NCI-H2227 treated with DMSO at 0.1 percent for 48 hours (cell line): ENCODE data around the gene BCAS4.

Source experiments
- DNase-seq: peaks from one replicate; lab custom pipeline; 2025; lab: John Stamatoyannopoulos, UW

BCAS4 gene

GRCh38 chr20:50855498-50856474 lies 60.9 kb downstream of the BCAS4 start:
- no peak for DNase-seq

DNA sequence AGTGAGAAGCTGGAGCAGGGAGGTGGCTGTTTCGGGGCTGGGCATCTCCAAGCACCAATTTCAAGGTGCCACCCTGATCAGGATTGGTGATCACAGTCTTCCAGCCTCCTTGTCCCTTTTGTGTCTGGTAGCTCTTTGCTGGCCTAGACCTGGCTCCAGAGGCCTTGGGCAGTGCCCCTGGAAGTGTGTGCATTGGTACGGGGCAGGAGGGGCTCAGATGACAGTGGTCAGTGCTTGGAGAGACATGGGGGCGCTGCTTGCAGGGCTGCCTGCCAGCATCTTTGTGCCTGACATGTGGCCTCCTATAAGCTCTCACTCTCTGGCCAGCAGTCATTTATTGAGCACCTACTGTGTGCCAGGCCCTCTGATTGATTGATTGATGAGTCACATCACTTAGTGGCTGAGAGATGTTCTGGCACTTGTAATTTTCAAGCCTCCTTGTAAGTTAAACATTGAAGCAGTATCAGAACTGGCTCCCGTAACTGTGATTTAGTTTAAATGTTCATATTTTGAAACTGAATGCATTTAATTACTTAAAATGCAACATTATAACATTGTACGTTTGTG lies 61.7 kb downstream of the BCAS4 start:
- DNase-seq = no peak

- no peak for DNase-seq
Observed at GRCh38 chr20:50857348-50857747, 62.5 kb downstream of the BCAS4 start.

- no peak for DNase-seq
Observed at GRCh38 chr20:50858525-50858924, 63.7 kb downstream of the BCAS4 start.

- DNase-seq = no peak
Observed at GRCh38 chr20:50859161-50859560, 64.3 kb downstream of the BCAS4 start.

DNA sequence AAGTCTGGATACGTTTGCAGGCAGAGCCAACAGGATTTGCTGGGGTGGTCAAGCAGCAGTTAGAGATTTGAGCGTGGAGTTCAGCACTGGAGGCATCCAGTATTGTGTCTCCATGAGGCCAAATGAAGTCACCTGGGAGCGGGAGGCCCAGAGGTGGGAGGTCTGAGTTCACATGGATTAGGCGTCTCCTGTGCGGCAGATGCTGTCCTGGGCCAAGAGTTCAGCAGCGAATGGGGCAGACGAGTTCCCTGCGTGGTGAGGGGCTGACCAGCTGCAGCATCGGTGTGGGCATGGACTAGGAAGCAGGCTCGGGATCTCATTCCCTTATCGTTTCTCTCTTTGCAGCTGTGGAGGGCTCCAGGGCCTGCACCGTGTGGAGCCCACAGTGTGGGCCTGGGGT lies 66.2 kb downstream of the BCAS4 start:
- no peak for DNase-seq

- DNase-seq = no peak
Observed at GRCh38 chr20:50862546-50862945, 67.7 kb downstream of the BCAS4 start.

- DNase-seq = no peak
Observed at GRCh38 chr20:50865114-50865513, 70.3 kb downstream of the BCAS4 start.

- no peak for DNase-seq
Observed at GRCh38 chr20:50865591-50865990, 70.7 kb downstream of the BCAS4 start.

GRCh38 chr20:50866036-50866685 lies 71.3 kb downstream of the BCAS4 start:
- no peak for DNase-seq

DNA sequence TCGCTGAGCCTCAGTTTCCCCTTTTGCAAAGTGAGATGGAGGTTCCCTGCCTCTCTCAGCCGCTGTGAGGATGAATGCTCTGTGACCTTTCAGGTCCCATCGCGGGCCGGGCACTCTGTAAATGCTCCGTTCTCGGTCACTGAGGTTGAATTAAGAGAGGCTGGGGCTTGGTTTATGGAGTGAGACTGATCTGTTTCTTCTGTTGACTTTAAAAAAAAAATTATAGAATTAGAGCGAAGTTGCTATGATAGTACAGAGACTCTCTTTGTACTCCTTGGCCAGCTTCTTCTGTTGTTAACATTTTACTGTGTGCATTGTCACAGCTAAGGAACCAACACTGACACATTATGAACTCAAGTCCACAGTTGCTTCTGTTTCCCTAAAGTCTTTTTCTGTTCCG lies 72.0 kb downstream of the BCAS4 start:
- no peak for DNase-seq

- DNase-seq = no peak
Observed at GRCh38 chr20:50867805-50868204, 72.9 kb downstream of the BCAS4 start.

- DNase-seq = no peak
Observed at GRCh38 chr20:50868509-50869495, 73.9 kb downstream of the BCAS4 start.

- DNase-seq = no peak
Observed at GRCh38 chr20:50870561-50871161, 75.8 kb downstream of the BCAS4 start.

- no peak for DNase-seq
Observed at GRCh38 chr20:50872560-50873425, 77.9 kb downstream of the BCAS4 start.

DNA sequence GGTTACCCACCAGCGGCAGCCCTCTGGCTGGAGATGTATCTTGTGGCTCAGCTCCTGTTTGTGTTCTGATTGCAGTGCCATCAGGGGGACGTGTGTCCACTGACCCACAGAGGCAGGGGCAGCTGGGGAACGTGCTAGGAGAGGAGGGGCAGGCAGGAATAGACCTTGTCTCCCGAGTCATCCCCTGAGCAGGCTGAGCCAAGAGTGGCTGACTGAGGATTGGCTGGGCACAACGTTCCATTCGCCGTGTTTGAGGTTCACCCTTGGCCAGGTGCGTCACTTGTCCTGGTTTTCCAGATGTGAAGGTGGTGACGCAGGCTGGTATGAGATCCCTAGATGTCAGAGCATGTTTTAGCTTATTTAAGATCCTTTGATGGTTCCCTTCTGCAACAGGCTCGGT lies 78.7 kb downstream of the BCAS4 start:
- no peak for DNase-seq

DNA sequence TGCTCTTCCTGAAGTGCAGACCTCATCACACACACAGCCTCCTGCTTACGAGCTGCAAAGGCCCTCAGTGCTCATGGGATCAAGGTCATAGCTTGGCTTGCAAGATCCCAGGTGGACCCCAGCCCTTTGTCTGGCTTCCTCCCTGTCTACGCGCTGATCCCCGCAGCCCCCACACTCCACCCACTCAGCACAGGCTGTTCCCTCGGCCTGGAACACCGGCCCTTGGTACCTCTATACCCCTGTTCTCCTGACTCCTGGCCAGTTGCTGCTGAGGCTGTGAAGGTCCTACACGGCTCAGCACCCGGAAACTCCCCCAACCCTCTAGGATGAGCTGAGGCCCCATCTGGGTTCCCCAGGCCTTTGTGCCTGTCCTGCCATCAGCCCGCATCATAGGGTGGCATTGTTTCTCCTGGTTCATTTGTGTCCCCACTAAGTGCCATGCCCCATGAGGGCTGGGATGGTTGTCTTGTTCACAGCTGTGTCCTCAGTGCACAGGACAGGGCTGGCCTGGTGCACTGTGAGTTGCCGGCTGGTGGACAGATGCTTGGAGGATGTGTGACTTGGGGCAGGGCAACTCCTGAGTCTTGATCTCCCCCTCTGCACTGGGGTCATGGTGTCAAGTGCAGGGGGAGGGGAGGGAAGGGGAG lies 79.4 kb downstream of the BCAS4 start:
- no peak for DNase-seq

DNA sequence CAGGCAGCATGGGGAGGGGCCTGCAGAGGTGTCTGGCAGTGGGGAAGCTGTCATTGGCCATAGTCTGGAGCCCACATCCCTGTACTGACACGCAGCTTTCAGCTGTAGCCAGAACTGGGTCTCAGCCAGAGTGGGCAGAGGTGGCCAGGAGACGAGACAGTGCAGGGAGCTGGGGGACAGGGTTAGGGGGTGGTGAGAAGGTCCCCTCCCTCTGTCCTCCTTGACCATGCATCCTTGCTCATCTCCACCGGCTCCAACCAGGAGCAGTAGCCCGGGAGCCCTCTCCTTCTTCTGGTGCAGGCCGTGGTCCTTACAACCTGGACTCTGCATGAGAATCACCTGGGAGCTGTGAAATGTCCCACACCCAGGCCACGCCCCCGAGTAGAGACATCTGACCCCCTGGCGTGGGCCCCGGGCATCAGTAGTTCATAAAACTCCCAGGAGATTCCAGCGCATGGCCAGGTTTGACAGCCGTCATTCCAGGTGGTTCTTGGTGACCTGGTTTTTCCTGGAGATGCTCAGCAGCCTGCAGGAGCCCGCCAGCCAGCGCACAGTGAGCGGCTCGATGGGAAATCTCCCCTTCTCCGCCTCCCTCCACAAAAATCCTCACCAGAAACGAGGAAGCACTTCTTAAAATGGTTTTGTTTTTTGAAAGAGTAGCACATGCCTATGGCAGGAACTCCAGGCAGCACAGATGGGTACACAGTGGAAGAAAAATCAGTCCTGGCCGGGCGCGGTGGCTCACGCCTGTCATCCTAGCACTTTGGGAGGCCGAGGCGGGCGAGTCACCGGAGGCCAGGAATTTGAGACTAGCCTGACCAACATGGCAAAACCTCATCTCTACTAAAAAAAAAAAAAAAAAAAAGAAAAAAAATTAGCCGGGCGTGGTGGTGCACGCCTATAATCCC lies 80.2 kb downstream of the BCAS4 start:
- DNase-seq = no peak
